ENCODE data around the gene HCN4. TPM values are rescaled to one million over a fixed set of nuclear protein-coding genes. Genes with fewer than 3 reads are reported as not detected.

The HCN4 gene
- total and polyA plus RNA-seq, 2 experiments from 2014 or later: 0.03 TPM; not detected in 1

GRCh38 chr15:73344056-73344455, 24.7 kb downstream of the HCN4 start:
- TF ChIP-seq EZH2 (IDR thresholded peaks at IDR 0.05; ENCODE audit: insufficient read depth, poor library complexity, severe bottlenecking): no peak
- TF ChIP-seq EZH2phosphoT487 (IDR thresholded peaks at IDR 0.05; ENCODE audit: insufficient read depth, low read depth): no peak
- Histone ChIP-seq H3K9me2 (ENCODE audit: insufficient read depth) (no peaks in the 10 kb centered on the region), H2AFZ (no peak overlapping the region), H3K36me3 (ENCODE audit: low read depth) (no peaks in the 10 kb centered on the region), H3K4me3 (no peak overlapping the region), H3K4me1 (ENCODE audit: insufficient read depth) (peaks cover 9% of the 10 kb centered on the region; the same call in 1 of the 2 replicates), H4K20me1 (ENCODE audit: insufficient read depth) (no peaks in the 10 kb centered on the region), H3K4me2 (ENCODE audit: unreplicated experiment) (no peak overlapping the region), H3K9ac (no peak overlapping the region), H3K27ac (no peak overlapping the region), H3F3A (ENCODE audit: insufficient read depth) (no peaks in the 10 kb centered on the region), H3K27me3 (replicated peaks; ENCODE audit: insufficient read depth) (peaks cover 6% of the 10 kb centered on the region), H3K9me3 (ENCODE audit: low read depth) (no peaks in the 10 kb centered on the region), H3K79me2 (ENCODE audit: insufficient read depth) (no peaks in the 10 kb centered on the region)
- in situ Hi-C loops (cut with MboI): no loop called here
- 23 to 38% methylated on average over 3 of the region's 3 CpGs for WGBS, 2 experiments (ENCODE audit: low coverage in 1 of 2, low lambda C conversion rate in 2 of 2, missing lambda C conversion rate in 2 of 2)
- DNase-seq: peak; percentile 38

GRCh38 chr15:73341886-73342600, 26.7 kb downstream of the HCN4 start:
- no peaks in the 10 kb centered on the region for H3K36me3 ChIP-seq (ENCODE audit: low read depth)
- no peak overlapping the region for H3K4me3 ChIP-seq
- H3K9ac ChIP-seq: no peak overlapping the region
- 66 to 69% methylated on average over 14 of the region's 14 CpGs for WGBS, 2 experiments (ENCODE audit: low coverage in 1 of 2, low lambda C conversion rate in 2 of 2, missing lambda C conversion rate in 2 of 2)
- no peaks in the 10 kb centered on the region for H3K9me3 ChIP-seq (ENCODE audit: low read depth)
- H3F3A ChIP-seq (ENCODE audit: insufficient read depth): no peaks in the 10 kb centered on the region
- H3K27ac ChIP-seq: no peak overlapping the region
- no peak overlapping the region for H2AFZ ChIP-seq
- H3K9me2 ChIP-seq (ENCODE audit: insufficient read depth): no peaks in the 10 kb centered on the region
- H4K20me1 ChIP-seq (ENCODE audit: insufficient read depth): no peaks in the 10 kb centered on the region
- in situ Hi-C loops (cut with MboI): no loop called here
- no peak overlapping the region for H3K4me2 ChIP-seq (ENCODE audit: unreplicated experiment)
- H3K79me2 ChIP-seq (ENCODE audit: insufficient read depth): no peaks in the 10 kb centered on the region
- no peak for TF ChIP-seq EZH2 (IDR thresholded peaks at IDR 0.05; ENCODE audit: insufficient read depth, poor library complexity, severe bottlenecking)
- peaks cover 10% of the 10 kb centered on the region; the same call in 1 of the 2 replicates for H3K27me3 ChIP-seq (replicated peaks; ENCODE audit: insufficient read depth)
- peak; percentile 22 for DNase-seq
- H3K4me1 ChIP-seq (ENCODE audit: insufficient read depth): peaks cover 9% of the 10 kb centered on the region; the same call in 1 of the 2 replicates

GRCh38 chr15:73340502-73341192, 28.1 kb downstream of the HCN4 start:
- H3K4me2 ChIP-seq (ENCODE audit: unreplicated experiment): no peak overlapping the region
- no peak overlapping the region for H2AFZ ChIP-seq
- H4K20me1 ChIP-seq (ENCODE audit: insufficient read depth): no peaks in the 10 kb centered on the region
- H3K79me2 ChIP-seq (ENCODE audit: insufficient read depth): no peaks in the 10 kb centered on the region
- WGBS, 2 experiments (ENCODE audit: low coverage in 1 of 2, low lambda C conversion rate in 2 of 2, missing lambda C conversion rate in 2 of 2): 66 to 73% methylated on average over 9 of the region's 9 CpGs
- H3F3A ChIP-seq (ENCODE audit: insufficient read depth): no peaks in the 10 kb centered on the region
- H3K9ac ChIP-seq: no peak overlapping the region
- H3K4me3 ChIP-seq: no peak overlapping the region
- H3K4me1 ChIP-seq (ENCODE audit: insufficient read depth): peaks cover 9% of the 10 kb centered on the region; the same call in 1 of the 2 replicates
- no peaks in the 10 kb centered on the region for H3K9me2 ChIP-seq (ENCODE audit: insufficient read depth)
- no peak overlapping the region for H3K27ac ChIP-seq
- H3K36me3 ChIP-seq (ENCODE audit: low read depth): no peaks in the 10 kb centered on the region
- in situ Hi-C loops (cut with MboI): no loop called here
- 0 out of 2 replicates have a peak, but pooled peaks cover 14% of the 10 kb centered on the region for H3K27me3 ChIP-seq (replicated peaks; ENCODE audit: insufficient read depth)
- no peaks in the 10 kb centered on the region for H3K9me3 ChIP-seq (ENCODE audit: low read depth)
- TF ChIP-seq EZH2phosphoT487 (IDR thresholded peaks at IDR 0.05; ENCODE audit: insufficient read depth, low read depth) (no peak), EZH2 (IDR thresholded peaks at IDR 0.05; ENCODE audit: insufficient read depth, poor library complexity, severe bottlenecking) (no peak)
- no peak for DNase-seq

GRCh38 chr15:73338606-73339374, 30.0 kb downstream of the HCN4 start:
- no peaks in the 10 kb centered on the region for H4K20me1 ChIP-seq (ENCODE audit: insufficient read depth)
- H3K9me2 ChIP-seq (ENCODE audit: insufficient read depth): no peaks in the 10 kb centered on the region
- no peak overlapping the region for H3K27ac ChIP-seq
- no peak overlapping the region for H2AFZ ChIP-seq
- H3K9ac ChIP-seq: no peak overlapping the region
- H3K79me2 ChIP-seq (ENCODE audit: insufficient read depth): no peaks in the 10 kb centered on the region
- TF ChIP-seq EZH2phosphoT487 (IDR thresholded peaks at IDR 0.05; ENCODE audit: insufficient read depth, low read depth) (no peak), EZH2 (IDR thresholded peaks at IDR 0.05; ENCODE audit: insufficient read depth, poor library complexity, severe bottlenecking) (no peak)
- DNase-seq: no peak
- no peaks in the 10 kb centered on the region for H3K9me3 ChIP-seq (ENCODE audit: low read depth)
- H3F3A ChIP-seq (ENCODE audit: insufficient read depth): no peaks in the 10 kb centered on the region
- in situ Hi-C loops (cut with MboI): no loop called here
- H3K27me3 ChIP-seq (replicated peaks; ENCODE audit: insufficient read depth): peaks cover 14% of the 10 kb centered on the region; the same call in 1 of the 2 replicates
- no peak overlapping the region for H3K4me3 ChIP-seq
- peaks cover 4% of the 10 kb centered on the region; the same call in 1 of the 2 replicates for H3K4me1 ChIP-seq (ENCODE audit: insufficient read depth)
- H3K4me2 ChIP-seq (ENCODE audit: unreplicated experiment): no peak overlapping the region
- no peaks in the 10 kb centered on the region for H3K36me3 ChIP-seq (ENCODE audit: low read depth)
- WGBS, 2 experiments (ENCODE audit: low coverage in 1 of 2, low lambda C conversion rate in 2 of 2, missing lambda C conversion rate in 2 of 2): 42 to 53% methylated on average over 9 of the region's 9 CpGs
